GM23248 (cell line): ENCODE results near the gene TXNIP. TPM values are rescaled to one million over a fixed set of nuclear protein-coding genes. Genes with fewer than 3 reads are reported as not detected.
A peak's percentile ranks its signal among the peaks of the same experiment; 100 is the strongest.

Source experiments
- DNase-seq: peaks from one replicate; pipeline ENCODE4 v3.0.0-alpha.2; 2015
- H2AFZ ChIP-seq: fragments of 200-600 bp; sonication (generic); 2 replicates; pipeline ENCODE4 v1.6.1; 2016; ENCODE audit warnings: antibody characterized with exemption
- H3F3A ChIP-seq: fragments of 200-600 bp; sonication (generic); 2 replicates; pipeline ENCODE4 v1.6.1; 2016; ENCODE audit warnings: mild to moderate bottlenecking, antibody characterized with exemption, mixed run types; ENCODE audit not compliant: insufficient read depth
- H3K27ac ChIP-seq: fragments of 200-600 bp; sonication (generic); 2 replicates; pipeline ENCODE4 v1.5.1; 2016; ENCODE audit warnings: mild to moderate bottlenecking
- H3K27me3 ChIP-seq: fragments of 200-600 bp; sonication (generic); replicated peaks from 2 replicates; pipeline ENCODE4 v1.6.1; 2016; ENCODE audit warnings: mild to moderate bottlenecking; ENCODE audit not compliant: insufficient read depth
- H3K36me3 ChIP-seq: fragments of 200-600 bp; sonication (generic); 2 replicates; pipeline ENCODE4 v1.6.1; 2016; ENCODE audit warnings: low read depth, mild to moderate bottlenecking
- H3K4me1 ChIP-seq: fragments of 200-600 bp; sonication (generic); 2 replicates; pipeline ENCODE4 v1.6.1; 2016; ENCODE audit warnings: mild to moderate bottlenecking; ENCODE audit not compliant: insufficient read depth
- H3K4me2 ChIP-seq: fragments of 200-600 bp; sonication (generic); one replicate; pipeline ENCODE4 v1.6.1; 2016; ENCODE audit warnings: mild to moderate bottlenecking; ENCODE audit not compliant: unreplicated experiment
- H3K4me3 ChIP-seq: fragments of 200-600 bp; sonication (generic); 2 replicates; pipeline ENCODE4 v1.5.1; 2016; ENCODE audit warnings: mild to moderate bottlenecking
- H3K79me2 ChIP-seq: fragments of 200-600 bp; sonication (generic); 2 replicates; pipeline ENCODE4 v1.6.1; 2016; ENCODE audit warnings: mild to moderate bottlenecking; ENCODE audit not compliant: insufficient read depth
- H3K9ac ChIP-seq: fragments of 200-600 bp; sonication (generic); 2 replicates; pipeline ENCODE4 v1.6.1; 2016; ENCODE audit warnings: mild to moderate bottlenecking
- H3K9me2 ChIP-seq: fragments of 200-600 bp; sonication (generic); 2 replicates; pipeline ENCODE4 v1.6.1; 2016; ENCODE audit warnings: mixed run types, mild to moderate bottlenecking, moderate library complexity; ENCODE audit not compliant: insufficient read depth
- H3K9me3 ChIP-seq: fragments of 200-600 bp; sonication (generic); one replicate; pipeline ENCODE4 v1.6.1; 2017; ENCODE audit warnings: low read depth
- H4K20me1 ChIP-seq: fragments of 200-600 bp; sonication (generic); 2 replicates; pipeline ENCODE4 v1.6.0; 2016; ENCODE audit not compliant: insufficient read depth
- EZH2 ChIP-seq: fragments of 200-600 bp; sonication (generic); IDR thresholded peaks from 2 replicates; pipeline ENCODE4 v1.6.1; 2018; ENCODE audit warnings: antibody characterized with exemption, mild to moderate bottlenecking; ENCODE audit not compliant: insufficient read depth, poor library complexity, severe bottlenecking
- EZH2phosphoT487 ChIP-seq: fragments of 200-600 bp; sonication (generic); IDR thresholded peaks from 2 replicates; pipeline ENCODE4 v1.6.1; 2018; ENCODE audit warnings: antibody characterized with exemption, moderate library complexity, mild to moderate bottlenecking, low read depth; ENCODE audit not compliant: insufficient read depth
- WGBS, 2 experiments: methylation state at CpG; one replicate each; pipeline ENCODE4 v1.1.6; 2015 to 2017; ENCODE audit warnings: low lambda C conversion rate in 2 of 2, low coverage in 1 of 2; ENCODE audit errors: missing lambda C conversion rate in 2 of 2; 5-methylcytosine and 5-hydroxymethylcytosine counted together
- in situ Hi-C: fragments of 300-500 bp; cut with MboI; formaldehyde crosslinking; loops from 2 replicates; pipeline ENCODE4 v1.15.0; 2020
- polyA plus RNA-seq: library from polyadenylated mRNA; unstranded; fragments of >200 nt; fragmentation: Nextera tagmentation; extraction: Ambion mirVana; gene quantifications from 2 replicates; pipeline ENCODE4 v1.2.1, GENCODE V29; 2016
- total RNA-seq: library from RNA; depleted of rRNA; stranded (reverse); fragments of >200 nt; shearing (Covaris generic); gene quantifications from 2 replicates; pipeline ENCODE4 v1.2.3, GENCODE V29; 2014

Gene TXNIP
- total and polyA plus RNA-seq, 2 experiments from 2014 or later, result 169 to 263 TPM

- no peak for TF ChIP-seq EZH2
- no peak for TF ChIP-seq EZH2phosphoT487
- Histone ChIP-seq H2AFZ (no peak overlapping the region), H3K9ac (peak overlapping the region; percentile 81), H4K20me1 (peaks cover 23% of the 10 kb centered on the region; the same call in 1 of the 2 replicates), H3K79me2 (peaks cover 40% of the 10 kb centered on the region), H3K9me2 (no peaks in the 10 kb centered on the region), H3K9me3 (no peaks in the 10 kb centered on the region), H3K27ac (no peak overlapping the region; the same call in 1 of the 2 replicates), H3K36me3 (peaks cover 33% of the 10 kb centered on the region), H3K4me1 (peaks cover 33% of the 10 kb centered on the region), H3F3A (peaks cover 60% of the 10 kb centered on the region), H3K27me3 (no peaks in the 10 kb centered on the region), H3K4me3 (peak overlapping the region; percentile 91), H3K4me2 (peak overlapping the region; percentile 95)
- in situ Hi-C loops, result no loop called here
- WGBS, 2 experiments, result 59 to 62% methylated on average over 10 of the region's 10 CpGs
- DNase-seq, result peak; percentile 31
These were observed 1.8 kb downstream of the TXNIP start for GRCh38 chr1:145994391-145995120.

- in situ Hi-C loops, result no loop called here
- Histone ChIP-seq H3K4me2 (peak overlapping the region; percentile 95), H3K9me3 (no peaks in the 10 kb centered on the region), H4K20me1 (peaks cover 23% of the 10 kb centered on the region; the same call in 1 of the 2 replicates), H3K4me1 (peaks cover 33% of the 10 kb centered on the region), H3K9me2 (no peaks in the 10 kb centered on the region), H2AFZ (no peak overlapping the region), H3K4me3 (peak overlapping the region; percentile 91), H3K27me3 (no peaks in the 10 kb centered on the region), H3F3A (peaks cover 60% of the 10 kb centered on the region), H3K36me3 (peaks cover 33% of the 10 kb centered on the region), H3K79me2 (peaks cover 40% of the 10 kb centered on the region), H3K27ac (no peak overlapping the region; the same call in 1 of the 2 replicates), H3K9ac (peak overlapping the region; percentile 81)
- WGBS, 2 experiments, result 51 to 57% methylated on average over 6 of the region's 6 CpGs
- no peak for TF ChIP-seq EZH2phosphoT487
- TF ChIP-seq EZH2, result no peak
- DNase-seq, result peak; percentile 40
These were observed 2.6 kb downstream of the TXNIP start for GRCh38 chr1:145993618-145994390.

DNA sequence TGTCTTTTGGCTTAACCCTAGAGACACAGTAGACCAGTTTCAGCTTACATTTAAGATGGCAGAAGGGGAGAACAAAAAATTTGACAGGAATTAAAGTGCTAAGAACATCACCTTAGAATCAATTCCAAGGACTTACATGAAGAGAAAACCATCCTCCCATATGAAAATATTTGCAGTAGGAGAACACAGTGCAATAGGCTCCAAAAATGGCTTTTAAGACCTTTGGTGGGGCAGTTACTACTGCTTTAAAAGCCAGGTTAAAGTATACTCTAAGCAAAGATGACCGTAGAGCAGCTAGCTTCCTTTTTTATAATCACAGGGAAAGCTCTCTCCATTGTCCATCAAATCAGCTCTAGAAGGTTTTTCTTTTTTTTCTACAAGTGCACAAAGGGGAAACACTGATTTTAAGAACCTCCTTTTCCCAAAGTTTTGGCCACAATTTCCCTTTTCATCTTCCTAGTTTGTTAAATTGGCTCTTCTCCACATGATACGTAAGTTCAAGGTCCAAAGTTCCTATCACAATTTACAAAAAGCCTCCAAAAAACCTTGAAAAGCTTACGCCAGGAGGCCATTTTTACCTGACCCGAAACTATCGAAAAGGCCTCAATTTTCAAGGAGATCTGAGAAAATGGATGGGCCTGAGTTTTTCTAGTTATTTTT lies 3.3 kb downstream of the TXNIP start:
- 93% methylated on average over 5 of the region's 5 CpGs for WGBS, 2 experiments
- in situ Hi-C loops, result no loop called here

GRCh38 chr1:145992502-145992936 lies 3.9 kb downstream of the TXNIP start:
- peaks cover 33% of the 10 kb centered on the region for H3K36me3 ChIP-seq
- DNase-seq, result no peak
- no peak for TF ChIP-seq EZH2phosphoT487
- TF ChIP-seq EZH2, result no peak
- in situ Hi-C loops, result no loop called here
- H4K20me1 ChIP-seq, result peaks cover 23% of the 10 kb centered on the region; the same call in 1 of the 2 replicates
- no peak overlapping the region for H2AFZ ChIP-seq
- 92 to 100% methylated on average over 1 of the region's 1 CpG for WGBS, 2 experiments
- H3K27me3 ChIP-seq, result no peaks in the 10 kb centered on the region
- no peak overlapping the region for H3K27ac ChIP-seq
- H3K4me1 ChIP-seq, result peaks cover 32% of the 10 kb centered on the region
- peak overlapping the region; percentile 91 for H3K4me3 ChIP-seq
- no peaks in the 10 kb centered on the region for H3K9me2 ChIP-seq
- H3K9me3 ChIP-seq, result no peaks in the 10 kb centered on the region
- H3K4me2 ChIP-seq, result peak overlapping the region; percentile 95
- H3K79me2 ChIP-seq, result peaks cover 40% of the 10 kb centered on the region
- peaks cover 60% of the 10 kb centered on the region for H3F3A ChIP-seq
- H3K9ac ChIP-seq, result peak overlapping the region; percentile 8; the same call in 1 of the 2 replicates

More for the DNA sequence above, 3.3 kb downstream of the TXNIP start:
- TF ChIP-seq EZH2phosphoT487, result no peak
- Histone ChIP-seq H2AFZ (no peak overlapping the region), H4K20me1 (peaks cover 23% of the 10 kb centered on the region; the same call in 1 of the 2 replicates), H3K36me3 (peaks cover 33% of the 10 kb centered on the region), H3K9me2 (no peaks in the 10 kb centered on the region), H3K9me3 (no peaks in the 10 kb centered on the region), H3K4me1 (peaks cover 33% of the 10 kb centered on the region), H3K79me2 (peaks cover 40% of the 10 kb centered on the region), H3K4me3 (peak overlapping the region; percentile 91), H3K9ac (peak overlapping the region; percentile 81; the same call in 1 of the 2 replicates), H3K27me3 (no peaks in the 10 kb centered on the region), H3K4me2 (peak overlapping the region; percentile 95), H3F3A (peaks cover 60% of the 10 kb centered on the region), H3K27ac (no peak overlapping the region)
- DNase-seq, result no peak
